T-helper 2 cell (primary cell): Measurements from ENCODE around the gene ZBTB43.

Source experiments
- DNase-seq, 5 experiments: peaks; one replicate each; pipeline versions ENCODE4 v3.0.0 to v3.0.0-alpha.2; 2012 to 2022

ZBTB43 gene

DNA sequence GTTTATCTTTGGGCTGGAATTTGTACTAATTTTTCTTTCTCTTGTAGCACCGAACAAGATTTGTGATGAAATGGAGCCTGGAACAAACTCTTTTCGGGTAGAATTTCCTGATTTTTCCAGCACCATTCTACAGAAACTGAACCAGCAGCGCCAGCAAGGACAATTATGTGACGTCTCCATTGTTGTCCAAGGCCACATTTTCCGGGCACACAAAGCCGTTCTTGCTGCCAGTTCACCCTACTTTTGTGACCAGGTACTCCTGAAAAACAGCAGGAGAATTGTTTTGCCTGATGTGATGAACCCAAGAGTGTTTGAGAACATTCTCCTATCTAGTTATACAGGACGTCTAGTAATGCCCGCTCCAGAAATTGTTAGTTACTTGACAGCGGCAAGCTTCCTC lies 27.6 kb downstream of the ZBTB43 start:
- DNase-seq, result no peak

DNA sequence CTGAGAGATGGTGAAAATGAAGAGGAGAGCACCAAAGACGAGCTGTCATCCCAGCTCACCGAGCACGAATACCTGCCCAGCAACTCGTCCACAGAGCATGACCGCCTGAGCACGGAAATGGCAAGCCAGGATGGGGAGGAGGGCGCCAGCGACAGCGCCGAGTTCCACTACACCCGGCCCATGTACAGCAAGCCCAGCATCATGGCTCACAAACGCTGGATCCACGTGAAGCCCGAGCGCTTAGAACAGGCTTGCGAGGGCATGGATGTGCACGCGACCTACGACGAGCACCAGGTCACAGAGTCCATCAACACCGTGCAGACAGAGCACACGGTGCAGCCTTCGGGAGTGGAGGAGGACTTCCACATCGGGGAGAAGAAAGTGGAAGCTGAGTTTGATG lies 28.2 kb downstream of the ZBTB43 start:
- DNase-seq, result no peak

- no peak for DNase-seq
Observed at GRCh38 chr9:126833710-126834345, 29.0 kb downstream of the ZBTB43 start.

DNA sequence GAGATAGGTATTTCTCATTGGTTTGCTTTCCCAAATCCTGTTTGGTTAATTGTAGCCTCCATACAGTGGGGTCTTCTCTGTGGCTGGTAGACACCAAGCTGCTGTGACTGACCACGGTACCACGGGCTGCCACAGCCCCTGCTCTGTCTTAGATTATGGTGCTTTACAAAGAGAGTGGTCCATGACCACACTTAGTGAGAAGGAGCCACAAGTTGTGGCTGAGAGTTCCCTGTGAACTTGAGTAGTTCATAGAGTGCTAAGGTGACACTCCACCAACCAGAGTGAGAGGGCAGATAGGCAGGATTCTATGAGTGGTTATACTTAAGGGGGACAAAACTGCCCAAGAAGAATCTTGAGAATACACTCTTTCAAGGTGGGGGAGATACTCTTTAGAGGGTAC lies 29.8 kb downstream of the ZBTB43 start:
- DNase-seq, result peak in 1 of 5 experiments; percentile 42

- DNase-seq, result no peak
Observed at GRCh38 chr9:126836216-126836615, 31.4 kb downstream of the ZBTB43 start.

DNA sequence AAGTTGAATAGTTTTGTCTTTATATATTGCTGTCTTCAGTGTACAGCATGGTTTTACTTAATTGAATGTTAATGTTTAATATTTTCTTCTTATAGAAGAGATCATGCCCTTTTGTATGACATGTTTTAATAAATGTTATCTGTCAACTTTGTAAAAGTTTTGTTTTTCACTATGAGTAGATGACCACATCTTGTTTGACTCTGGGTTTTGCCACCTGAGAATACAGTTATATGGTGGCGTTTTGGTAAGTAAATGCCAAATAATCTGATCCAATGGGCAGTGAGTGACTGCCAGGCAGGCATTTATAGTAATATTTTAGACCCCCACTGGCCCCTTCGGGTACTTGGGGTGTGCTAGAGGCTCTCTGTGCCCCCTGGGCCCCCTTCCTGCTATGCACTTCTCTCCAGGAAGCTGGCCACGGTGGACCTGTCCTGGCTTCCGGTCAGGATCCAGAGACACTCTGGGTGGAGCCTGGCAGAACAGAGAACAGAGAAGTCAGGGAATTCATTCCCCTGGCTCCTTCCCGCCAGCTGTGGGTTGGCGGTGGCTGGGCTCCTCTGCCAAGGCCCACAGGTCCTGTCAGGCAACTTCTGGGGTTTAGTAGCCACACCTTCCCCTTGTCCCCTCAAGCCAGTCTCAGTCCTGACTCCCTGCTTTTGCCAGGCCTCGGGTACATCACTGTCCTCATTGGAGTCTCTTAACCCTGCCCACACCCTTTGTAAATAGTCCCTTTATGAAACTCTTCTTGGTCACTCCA lies 33.4 kb downstream of the ZBTB43 start:
- DNase-seq, result peak in 1 of 5 experiments; percentile 63

- DNase-seq, result peak in 1 of 5 experiments; percentile 79
Observed at GRCh38 chr9:126838895-126839294, 34.1 kb downstream of the ZBTB43 start.

DNA sequence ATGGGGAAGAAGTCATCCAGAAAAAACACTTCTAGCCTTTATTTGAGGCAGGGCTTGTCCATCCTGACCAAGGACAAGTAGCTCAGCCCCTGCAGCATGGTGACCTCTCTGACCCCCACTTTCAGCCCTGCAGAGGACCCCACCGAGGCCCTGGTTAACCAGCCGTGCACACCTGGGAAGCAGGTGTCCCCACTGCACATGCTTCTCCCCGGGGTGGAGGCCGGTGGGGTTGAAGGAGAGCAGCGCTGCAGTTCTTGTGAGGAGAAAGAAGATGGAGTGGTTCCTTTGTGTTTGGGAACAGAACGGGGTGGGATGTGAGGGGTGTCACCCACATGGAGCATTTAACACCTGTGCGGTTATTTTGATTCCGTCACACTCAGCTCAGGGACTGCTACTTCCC lies 34.5 kb downstream of the ZBTB43 start:
- no peak for DNase-seq

- DNase-seq, result no peak
Observed at GRCh38 chr9:126842220-126842842, 37.5 kb downstream of the ZBTB43 start.

GRCh38 chr9:126842977-126843799 lies 38.3 kb downstream of the ZBTB43 start:
- no peak for DNase-seq

- DNase-seq, result no peak
Observed at GRCh38 chr9:126844085-126844484, 39.2 kb downstream of the ZBTB43 start.

GRCh38 chr9:126847051-126847450 lies 42.2 kb downstream of the ZBTB43 start:
- DNase-seq, result no peak

GRCh38 chr9:126849591-126850225 lies 44.9 kb downstream of the ZBTB43 start:
- no peak for DNase-seq

GRCh38 chr9:126851286-126851880 lies 46.5 kb downstream of the ZBTB43 start:
- DNase-seq, result no peak

- no peak for DNase-seq
Observed at GRCh38 chr9:126852086-126852688, 47.3 kb downstream of the ZBTB43 start.

DNA sequence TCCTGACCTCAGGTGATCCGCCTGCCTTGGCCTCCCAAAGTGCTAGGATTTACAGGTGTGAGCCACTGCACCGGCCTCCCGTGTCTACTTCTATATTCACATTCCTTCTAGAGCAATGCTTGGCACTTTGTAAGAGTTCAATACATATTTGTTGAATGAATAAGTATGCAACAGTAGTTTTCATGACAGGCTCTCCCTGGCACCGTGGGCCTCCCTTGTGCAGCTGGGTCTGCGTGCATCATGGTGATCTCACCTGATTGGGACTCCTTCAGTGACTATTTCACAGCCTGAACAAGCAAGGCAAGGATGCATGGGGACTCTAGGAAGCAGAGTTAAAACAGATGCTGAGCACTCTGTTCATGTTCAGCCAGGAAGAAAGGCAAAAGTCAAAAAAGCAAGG lies 48.8 kb downstream of the ZBTB43 start:
- DNase-seq, result no peak

DNA sequence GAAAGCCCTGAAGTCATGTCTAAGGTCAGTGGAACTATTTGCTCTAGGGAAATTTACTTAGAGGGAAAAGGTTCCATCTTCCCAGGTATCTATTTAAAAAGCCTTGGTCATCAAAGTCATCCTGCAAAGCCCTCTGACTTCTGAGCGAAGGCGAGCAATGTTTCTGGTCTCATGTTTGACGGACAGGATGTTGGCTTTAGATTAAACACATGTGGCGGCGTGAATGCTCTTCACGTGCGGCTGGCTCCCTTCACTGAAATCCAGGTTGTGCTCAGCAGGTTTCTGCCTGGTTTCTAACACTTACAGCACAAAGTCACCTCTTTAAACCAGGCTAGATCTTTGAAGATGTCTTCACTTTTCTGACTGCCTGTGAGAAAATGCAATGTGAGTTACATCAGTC lies 49.9 kb downstream of the ZBTB43 start:
- no peak for DNase-seq

DNA sequence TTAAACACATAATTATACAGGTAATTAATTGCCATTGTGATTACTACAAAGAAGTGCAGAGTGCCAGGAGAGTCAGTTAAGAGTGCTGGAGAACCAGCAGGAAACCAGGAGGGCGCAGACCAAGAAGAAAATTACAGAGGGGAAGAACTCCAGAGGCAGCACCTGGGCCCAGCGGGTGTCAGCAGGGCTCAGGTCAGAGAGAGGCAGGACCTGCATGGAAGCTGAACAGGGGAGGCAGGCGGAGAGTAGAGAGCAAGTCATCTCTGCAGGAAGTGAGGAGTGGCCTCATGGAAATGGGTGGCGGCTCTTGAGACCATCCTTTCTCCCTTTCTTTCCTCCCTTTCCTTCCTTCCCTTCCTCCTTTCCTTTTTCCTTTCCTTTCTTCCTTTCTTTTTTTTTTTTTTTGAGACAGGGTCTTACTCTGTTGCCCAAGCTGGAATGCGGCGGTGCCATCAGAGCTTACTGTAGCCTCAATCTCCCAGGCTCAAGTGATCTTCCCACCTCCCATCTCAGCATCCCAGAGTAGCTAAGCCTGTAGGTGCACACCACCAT lies 51.6 kb downstream of the ZBTB43 start:
- no peak for DNase-seq

DNA sequence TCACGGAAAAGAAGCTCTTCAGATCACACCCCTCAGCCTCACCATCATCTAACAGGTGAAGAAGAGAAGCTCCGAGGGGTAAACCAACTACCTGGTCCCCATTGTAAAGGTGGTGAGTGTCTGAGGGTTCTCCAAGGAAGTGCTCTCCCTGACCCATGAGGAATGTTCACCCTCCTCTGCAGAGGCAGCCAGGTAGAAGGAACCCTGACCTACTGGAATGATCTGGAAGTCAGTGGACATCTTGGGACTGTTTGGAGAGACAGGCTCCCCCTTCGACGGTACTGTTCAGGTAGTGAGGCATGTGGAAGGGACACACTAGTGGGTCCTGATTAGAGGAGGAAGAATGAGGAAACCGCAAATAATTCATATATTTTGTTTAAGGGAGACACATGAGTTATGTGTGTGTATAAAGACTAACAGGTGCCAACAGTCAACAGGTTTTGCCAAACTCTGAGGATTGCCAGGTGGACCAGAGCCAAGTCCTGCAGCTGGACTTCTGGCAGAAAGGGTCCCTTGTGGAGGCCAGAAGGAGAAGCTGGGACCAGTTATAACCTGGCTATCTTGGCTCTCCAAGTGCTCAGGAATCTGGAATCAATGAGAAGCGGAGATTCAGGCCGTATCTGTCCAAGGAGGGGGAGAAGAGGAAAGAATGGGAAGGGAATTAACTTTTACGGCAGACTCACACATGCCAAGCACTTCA lies 52.6 kb downstream of the ZBTB43 start:
- no peak for DNase-seq

DNA sequence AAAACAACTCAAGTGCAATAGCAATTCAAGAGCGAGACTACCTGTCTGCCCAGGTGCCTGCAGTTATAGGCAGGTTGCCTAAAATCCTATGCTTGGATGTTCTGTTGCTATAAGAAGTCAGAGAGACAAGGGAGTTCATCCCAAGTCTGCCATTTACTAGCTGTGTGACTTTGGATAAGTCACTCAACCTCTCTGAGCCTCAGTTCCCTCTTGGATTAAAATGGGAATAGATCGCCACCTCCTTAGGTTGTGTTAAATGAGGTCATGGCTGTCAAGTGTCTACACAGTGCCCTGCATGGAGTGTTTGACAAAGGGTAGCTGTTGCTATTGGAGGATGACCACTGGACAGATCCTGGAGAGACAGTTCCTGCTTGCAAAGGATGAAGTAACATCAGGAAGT lies 54.3 kb downstream of the ZBTB43 start:
- DNase-seq, result no peak
